Astrocyte of the cerebellum (primary cell): ENCODE measurements around the gene RILPL1.
"Not testable (repeated sequence)": the region's sequence is repeated elsewhere in the genome, so short reads cannot be mapped to it uniquely, and the experiment has no call there.

ENCODE experiments used
- DNase-seq: peaks from one replicate; pipeline ENCODE4 v3.0.0-alpha.2; 2011; ENCODE audit warnings: low read depth
- H3K4me3 ChIP-seq: 2 replicates; pipeline ENCODE4 v1.5.1; 2011; ENCODE audit warnings: mild to moderate bottlenecking, low read depth, low read length, moderate library complexity
- CTCF ChIP-seq: IDR thresholded peaks from 2 replicates; pipeline ENCODE4 v1.5.1; 2012; ENCODE audit warnings: low read length, low read depth, moderate library complexity, mild to moderate bottlenecking; ENCODE audit errors: missing control alignments
- in situ Hi-C: cut with HindIII; loops from 2 replicates; pipeline ENCODE4 v1.10.0; 2017; ENCODE audit warnings: low sequenced_read_pairs

Gene RILPL1

GRCh38 chr12:123520567-123521474 lies 12.7 kb downstream of the RILPL1 start:
- H3K4me3 ChIP-seq: no peak overlapping the region
- DNase-seq: no peak
- in situ Hi-C loops: loop anchor here (5.0 kb wide), 1 partner anchor 39 kb away; no protein-coding TSS in a partner anchor
- TF ChIP-seq CTCF: no peak

- H3K4me3 ChIP-seq: no peak overlapping the region
- in situ Hi-C loops: loop anchor here (5.0 kb wide), 1 partner anchor 37 kb away; no protein-coding TSS in a partner anchor
- no peak for TF ChIP-seq CTCF
- peak; percentile 89 for DNase-seq
These were observed 14.1 kb downstream of the RILPL1 start for GRCh38 chr12:123519141-123520001.

GRCh38 chr12:123516216-123516780 lies 17.2 kb downstream of the RILPL1 start:
- in situ Hi-C loops: no loop called here
- peak; percentile 5 for TF ChIP-seq CTCF
- H3K4me3 ChIP-seq: no peak overlapping the region
- DNase-seq: no peak

GRCh38 chr12:123514582-123515221 lies 18.8 kb downstream of the RILPL1 start:
- DNase-seq, H3K4me3 ChIP-seq, in situ Hi-C loops: not testable (repeated sequence)

- H3K4me3 ChIP-seq: no peak overlapping the region
- in situ Hi-C loops: no loop called here
- no peak for DNase-seq
- TF ChIP-seq CTCF: no peak
These were observed 19.7 kb downstream of the RILPL1 start for GRCh38 chr12:123513805-123514204.

- in situ Hi-C loops: no loop called here
- TF ChIP-seq CTCF: no peak
- H3K4me3 ChIP-seq: no peak overlapping the region
- no peak for DNase-seq
These were observed 20.5 kb downstream of the RILPL1 start for GRCh38 chr12:123512838-123513665.
